Measurements from ENCODE around the gene GLTPD2. TPM values are rescaled to one million over a fixed set of nuclear protein-coding genes. Genes with fewer than 3 reads are reported as not detected.

The GLTPD2 gene
- total RNA-seq, 1 donor from 2014 or later, result not detected

DNA sequence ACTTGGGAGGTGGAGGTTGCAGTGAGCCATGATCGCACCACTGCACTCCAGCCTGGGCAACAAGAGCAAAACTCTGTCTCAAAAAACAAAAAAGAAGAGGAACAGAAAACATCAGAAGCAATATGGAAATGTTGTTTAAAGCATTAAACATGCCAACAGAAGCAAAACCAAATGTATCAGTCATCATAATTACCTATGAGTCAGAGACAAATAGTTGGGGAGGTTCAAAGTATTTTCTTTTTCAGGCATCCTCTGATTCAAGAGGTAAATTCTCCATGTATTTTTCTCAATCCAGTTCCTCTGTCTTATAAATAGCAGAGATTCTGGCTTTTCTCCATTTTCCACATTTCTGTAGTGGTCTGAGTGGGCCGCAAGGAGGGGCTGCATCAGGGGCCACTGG is 19.1 kb upstream of the GLTPD2 start:
- DNase-seq (ENCODE audit: low spot score in 2 of 2) (no peak), FAIRE-seq (no peak)

DNA sequence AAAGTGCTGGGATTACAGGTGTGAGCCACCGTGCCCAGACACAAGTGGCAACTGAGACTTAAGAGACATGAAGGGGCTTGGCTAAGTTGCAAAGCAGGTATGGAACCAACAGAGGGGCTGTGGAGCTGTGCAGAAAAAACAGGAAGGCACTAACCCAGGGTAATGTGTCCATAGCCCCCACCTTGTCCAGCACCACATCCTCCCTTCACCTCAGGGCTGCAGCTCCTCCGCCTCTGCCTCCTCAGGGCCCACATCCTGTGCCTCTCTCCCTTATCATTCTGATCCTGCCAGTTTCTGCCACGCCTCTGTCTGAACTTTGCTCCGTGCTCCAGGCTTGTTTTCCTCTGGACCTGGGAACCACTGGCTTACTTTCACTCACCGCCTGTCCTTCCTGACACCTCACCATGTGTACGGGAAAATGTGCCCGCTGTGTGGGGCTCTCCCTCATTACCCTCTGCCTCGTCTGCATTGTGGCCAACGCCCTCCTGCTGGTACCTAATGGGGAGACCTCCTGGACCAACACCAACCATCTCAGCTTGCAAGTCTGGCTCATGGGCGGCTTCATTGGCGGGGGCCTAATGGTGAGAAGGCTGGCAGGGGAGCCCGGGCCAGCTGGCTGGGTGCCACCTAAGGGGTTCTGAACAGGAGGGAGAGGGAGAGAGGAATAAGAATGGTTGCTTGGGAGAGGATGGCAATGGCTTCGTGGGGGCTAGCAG is 17.1 kb upstream of the GLTPD2 start, which contains the start of gene TM4SF5:
TM4SF5 (plus strand) TSS at position 368 of the 716 bp plus-strand sequence; CDS start at position 405, 37 bp downstream.
- FAIRE-seq (no peak), DNase-seq (ENCODE audit: low spot score in 2 of 2) (no peak)

DNA sequence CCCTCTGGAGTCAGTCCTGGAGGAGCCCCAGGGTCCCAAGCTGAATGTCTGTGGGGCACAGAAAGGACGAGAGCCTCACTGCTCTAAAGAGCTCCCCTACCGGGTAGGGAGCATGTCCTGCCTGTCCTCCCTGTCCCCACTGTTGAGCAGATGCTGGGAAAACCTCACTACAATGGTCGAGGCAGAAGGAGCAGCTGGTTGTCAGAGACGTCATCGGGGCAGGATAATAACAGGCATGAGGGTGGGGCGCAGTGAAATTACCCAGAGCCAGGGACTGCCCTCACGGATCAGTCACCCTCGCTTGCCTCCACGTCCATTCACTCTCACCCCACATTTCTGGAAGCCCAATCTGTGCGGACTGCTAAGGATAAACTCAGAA is 16.5 kb upstream of the GLTPD2 start:
- no peak for FAIRE-seq
- no peak for DNase-seq (ENCODE audit: low spot score in 2 of 2)

DNA sequence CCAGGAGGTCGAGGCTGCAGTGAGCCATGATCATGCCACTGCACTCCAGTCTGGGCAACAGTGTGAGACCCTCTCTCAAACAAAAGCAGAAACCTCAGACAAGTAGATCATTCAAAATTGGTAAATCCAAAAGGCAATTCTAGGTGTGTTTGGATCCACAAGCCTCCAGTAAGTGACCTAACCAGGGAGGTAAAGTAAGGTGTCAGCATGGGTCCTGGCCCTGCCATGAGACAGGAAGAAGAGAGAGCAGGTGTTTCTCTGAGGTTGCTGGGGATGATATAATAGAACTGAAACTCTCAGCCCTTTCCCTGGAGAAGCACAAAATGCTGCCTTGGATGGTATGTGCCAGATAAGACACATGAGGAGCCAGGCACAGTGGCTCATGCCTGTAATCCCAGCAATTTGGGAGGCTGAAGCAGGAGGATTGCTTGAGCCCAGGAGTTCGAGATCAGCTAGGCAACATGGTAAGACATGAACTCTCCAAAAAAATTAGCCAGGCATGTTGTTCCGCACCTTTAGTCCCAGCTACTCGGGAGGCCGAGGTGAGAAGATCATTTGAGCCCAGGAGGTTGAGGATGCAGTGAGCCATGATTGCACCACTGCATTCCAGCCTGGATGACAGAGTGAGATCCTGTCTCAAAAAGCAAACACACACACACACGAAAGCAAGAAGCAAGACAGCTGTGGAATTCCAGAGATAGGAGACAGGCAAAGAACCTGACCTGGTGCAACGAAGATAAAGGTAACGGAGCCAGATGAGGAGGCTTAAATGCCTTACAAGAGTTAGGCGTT is 10.6 kb upstream of the GLTPD2 start:
- DNase-seq (ENCODE audit: low spot score in 2 of 2) (no peak), FAIRE-seq (no peak)

DNA sequence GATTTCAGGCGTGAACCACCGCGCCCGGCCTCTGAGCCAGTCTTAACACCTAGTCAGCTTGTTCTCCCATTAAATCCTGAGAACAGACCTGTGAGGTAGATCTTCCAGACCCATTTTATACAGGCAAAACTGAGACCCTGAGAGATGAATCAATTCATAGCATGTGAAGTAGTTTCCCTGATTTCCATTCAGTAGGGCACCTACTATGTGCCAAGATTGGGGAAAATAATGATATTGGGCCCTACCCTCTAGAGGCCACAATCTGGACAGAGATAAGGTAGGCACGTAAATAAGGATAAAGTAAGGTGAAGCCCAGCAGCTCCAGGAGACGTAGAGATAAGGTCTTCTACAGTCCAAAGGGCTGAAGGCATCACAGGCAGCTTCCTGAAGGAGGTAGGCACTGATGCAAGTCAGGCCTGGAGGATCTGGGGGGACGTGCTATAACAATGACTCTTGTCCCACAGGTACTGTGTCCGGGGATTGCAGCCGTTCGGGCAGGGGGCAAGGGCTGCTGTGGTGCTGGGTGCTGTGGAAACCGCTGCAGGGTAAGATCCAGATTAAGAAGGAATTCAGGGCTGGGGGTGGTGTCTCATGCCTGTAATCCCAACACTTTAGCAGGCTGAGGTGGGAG is 8.3 kb upstream of the GLTPD2 start:
- DNase-seq (ENCODE audit: low spot score in 2 of 2) (no peak), FAIRE-seq (no peak)

DNA sequence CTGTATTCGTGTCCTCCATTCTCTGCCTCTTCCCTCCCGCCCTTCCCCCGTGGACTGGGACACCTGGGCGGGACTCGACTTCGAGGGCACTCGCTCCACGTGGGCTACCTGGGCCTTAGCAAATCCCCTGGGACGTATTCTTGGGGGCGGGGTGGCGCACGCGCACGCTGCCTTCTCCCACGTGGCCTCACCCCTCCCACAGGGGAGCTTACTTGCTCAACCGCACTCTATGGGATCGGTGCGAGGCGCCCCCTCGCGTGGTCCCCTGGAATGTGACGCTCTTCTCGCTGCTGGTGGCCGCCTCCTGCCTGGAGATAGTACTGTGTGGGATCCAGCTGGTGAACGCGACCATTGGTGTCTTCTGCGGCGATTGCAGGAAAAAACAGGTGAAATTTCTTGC is 6.1 kb upstream of the GLTPD2 start:
- FAIRE-seq (no peak), DNase-seq (ENCODE audit: low spot score in 2 of 2) (peak in 1 of 2 donors; percentile 30)

DNA sequence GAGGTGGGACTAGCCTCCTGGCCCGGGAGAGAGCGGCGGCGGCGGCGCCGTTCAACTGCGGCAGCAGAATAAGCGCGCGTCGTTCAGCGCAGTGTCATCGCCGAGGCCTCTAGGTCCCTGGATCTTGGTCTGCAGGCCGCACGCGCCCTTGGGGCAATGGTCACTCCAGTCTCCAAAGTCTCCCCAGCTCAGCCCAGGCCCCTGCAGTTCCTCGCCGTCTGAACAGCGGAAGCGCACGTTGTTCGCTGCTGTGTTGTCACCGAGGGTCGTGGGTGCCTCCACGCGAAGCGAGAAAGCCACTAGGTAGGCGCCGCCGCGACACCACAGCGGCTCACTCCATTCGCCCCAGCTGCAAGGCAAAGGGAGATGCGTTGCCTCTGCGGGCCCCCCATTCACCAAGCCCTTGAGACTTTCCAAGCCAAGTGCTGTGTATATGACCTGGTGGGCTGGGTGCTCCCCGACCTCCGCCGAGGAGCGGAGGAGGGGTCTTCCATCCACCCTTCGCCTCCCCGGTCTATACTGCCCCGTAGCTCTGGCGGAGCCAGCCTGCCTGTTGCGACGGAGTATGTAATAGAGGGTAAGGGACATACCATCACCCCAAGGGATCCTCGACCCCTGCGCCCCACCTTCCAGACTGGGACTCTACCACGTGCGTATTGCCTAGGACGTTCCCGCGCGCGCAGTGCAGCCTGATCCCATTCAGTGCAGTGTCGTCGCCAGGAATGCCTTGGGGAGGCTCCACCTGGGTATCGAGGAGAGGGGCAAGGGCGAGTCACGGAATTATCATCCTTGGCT is 3.3 kb upstream of the GLTPD2 start:
- no peak for DNase-seq (ENCODE audit: low spot score in 2 of 2)

DNA sequence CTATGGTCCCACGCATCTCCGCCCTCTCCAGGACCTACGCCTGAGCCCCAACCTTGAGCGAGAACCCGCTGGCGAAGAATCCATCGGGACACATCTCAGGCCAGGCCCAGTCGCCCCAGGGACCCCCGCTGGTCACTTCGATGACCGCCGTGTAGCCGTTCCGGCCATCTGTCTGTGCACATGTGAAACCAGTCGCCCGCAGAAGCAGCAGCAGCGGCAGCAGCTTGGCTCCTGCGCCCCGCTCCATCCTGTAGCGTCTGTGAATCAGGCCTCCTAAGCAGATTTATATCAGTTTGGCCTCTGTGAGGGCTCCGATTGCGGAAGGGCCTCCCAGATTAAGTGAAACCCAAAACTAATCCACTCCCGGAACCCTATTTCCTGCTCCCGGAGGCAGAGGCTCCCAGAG is 2.7 kb upstream of the GLTPD2 start, which contains the start of gene VMO1:
VMO1 (minus strand) TSS at position 259 of the 406 bp plus-strand sequence; CDS start at position 247, 12 bp downstream.
- FAIRE-seq (no peak), DNase-seq (ENCODE audit: low spot score in 2 of 2) (no peak)

More for the DNA sequence above, 3.3 kb upstream of the GLTPD2 start:
- FAIRE-seq, result no peak

DNA sequence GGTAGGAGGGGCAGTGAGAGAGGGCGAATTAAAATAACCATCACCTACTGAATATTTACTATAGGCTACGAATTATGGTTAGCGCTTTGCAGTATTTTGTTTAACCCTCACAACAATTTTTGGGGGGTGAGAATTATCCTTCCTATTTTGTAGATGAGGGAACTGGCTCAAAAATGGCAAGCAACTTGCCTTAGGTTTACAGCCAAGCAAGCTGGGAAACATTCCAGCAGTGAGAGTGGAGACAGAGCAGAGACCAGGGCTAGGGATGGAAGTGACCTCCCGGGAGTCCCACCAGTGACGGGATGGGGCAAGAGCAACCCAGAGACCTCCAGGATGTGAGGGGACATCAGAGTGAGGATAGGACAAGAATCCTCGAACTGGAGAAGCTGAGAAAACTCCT is 2.2 kb upstream of the GLTPD2 start:
- FAIRE-seq (no peak), DNase-seq (ENCODE audit: low spot score in 2 of 2) (no peak)

DNA sequence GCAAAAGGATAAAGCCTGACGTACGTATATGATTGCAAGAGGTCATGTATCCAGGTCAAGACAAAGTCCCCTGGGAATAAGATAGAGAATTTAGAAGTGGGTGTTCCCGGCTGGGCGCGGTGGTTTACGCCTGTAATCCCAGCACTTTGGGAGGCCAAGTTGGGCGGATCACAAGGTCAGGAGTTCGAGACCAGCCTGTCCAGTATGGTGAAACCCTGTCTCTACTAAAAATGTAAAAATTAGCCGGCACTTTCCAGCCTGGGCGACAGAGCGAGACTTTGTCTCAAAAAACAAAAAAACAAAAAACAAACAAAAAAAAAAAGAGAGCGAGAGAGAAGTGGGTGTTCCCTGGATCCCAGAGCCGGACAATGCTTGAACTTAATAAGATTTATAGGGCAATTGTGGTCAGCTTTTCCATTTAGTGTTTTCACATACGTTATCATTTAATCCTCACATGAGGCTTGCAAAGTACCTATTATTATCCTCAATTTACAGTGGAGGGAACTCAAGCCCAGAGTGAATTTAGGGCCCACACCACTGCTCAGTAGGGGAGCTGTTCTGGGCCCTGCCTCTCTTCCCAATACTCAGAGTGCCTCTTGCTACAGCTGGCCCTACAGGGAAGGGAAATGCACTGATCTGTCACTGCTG is 481 bp upstream of the GLTPD2 start:
- no peak for FAIRE-seq
- DNase-seq (ENCODE audit: low spot score in 2 of 2), result no peak

DNA sequence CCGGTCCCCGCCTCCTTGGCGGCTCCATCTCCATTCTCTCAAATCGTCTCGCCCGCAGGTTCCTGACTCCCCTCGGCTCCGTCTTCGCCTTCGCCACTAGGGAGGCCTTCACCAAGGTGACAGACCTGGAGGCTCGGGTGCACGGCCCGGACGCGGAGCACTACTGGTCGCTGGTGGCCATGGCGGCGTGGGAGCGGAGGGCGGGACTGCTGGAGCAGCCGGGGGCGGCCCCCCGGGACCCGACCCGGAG is 862 bp downstream of the GLTPD2 start:
- FAIRE-seq, result no peak
- no peak for DNase-seq (ENCODE audit: low spot score in 2 of 2)

DNA sequence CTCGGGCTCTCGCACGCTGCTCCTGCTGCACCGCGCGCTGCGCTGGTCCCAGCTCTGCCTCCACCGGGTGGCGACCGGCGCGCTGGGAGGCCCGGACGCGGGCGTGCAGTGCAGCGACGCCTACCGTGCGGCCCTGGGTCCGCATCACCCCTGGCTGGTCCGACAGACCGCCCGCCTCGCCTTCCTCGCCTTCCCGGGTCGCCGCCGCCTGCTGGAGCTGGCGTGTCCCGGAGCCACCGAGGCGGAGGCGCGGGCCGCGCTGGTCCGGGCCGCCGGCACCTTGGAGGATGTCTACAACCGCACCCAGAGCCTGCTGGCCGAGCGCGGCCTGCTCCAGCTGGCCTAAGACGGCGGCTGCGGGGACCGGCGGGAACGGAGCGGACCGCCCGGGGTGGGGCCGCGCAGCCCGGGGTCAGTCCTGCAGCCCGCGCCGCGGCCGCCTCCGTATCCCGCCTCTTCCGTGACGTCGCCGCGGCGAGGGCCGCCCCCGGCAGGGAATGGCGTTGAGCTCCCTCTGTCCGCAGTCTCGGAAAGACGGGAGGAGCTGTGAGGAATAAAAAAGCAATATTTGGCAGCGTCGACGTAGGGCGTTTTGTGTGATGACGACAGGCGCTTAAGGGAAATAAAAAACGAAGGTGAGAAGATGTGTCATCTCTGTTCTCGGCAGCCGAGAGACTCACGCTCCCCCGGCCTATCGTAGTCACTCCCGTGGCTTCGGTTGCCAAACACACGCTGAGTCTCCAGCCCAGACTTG is 1.4 kb downstream of the GLTPD2 start:
- FAIRE-seq, result no peak
- peak; percentile 92 for DNase-seq (ENCODE audit: low spot score in 2 of 2)

DNA sequence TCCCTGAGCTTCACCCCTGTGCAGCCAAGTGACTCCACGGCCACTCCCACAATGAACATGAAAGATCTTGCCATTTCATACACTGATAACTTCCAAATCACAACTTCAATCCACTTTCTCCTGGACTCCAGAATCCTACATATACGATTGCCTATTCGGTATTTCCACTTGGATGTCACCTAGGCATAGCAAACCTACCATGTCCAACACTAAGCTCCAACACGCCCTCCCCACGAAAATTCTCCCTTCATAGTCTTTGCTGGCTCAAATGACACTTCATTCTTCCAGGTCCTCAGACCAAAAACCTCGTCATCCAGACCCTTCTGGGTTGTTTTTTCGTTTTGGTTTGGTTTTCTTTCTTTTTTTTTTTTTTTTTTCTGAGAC is 1.9 kb downstream of the GLTPD2 start:
- no peak for DNase-seq (ENCODE audit: low spot score in 2 of 2)
- FAIRE-seq, result no peak

DNA sequence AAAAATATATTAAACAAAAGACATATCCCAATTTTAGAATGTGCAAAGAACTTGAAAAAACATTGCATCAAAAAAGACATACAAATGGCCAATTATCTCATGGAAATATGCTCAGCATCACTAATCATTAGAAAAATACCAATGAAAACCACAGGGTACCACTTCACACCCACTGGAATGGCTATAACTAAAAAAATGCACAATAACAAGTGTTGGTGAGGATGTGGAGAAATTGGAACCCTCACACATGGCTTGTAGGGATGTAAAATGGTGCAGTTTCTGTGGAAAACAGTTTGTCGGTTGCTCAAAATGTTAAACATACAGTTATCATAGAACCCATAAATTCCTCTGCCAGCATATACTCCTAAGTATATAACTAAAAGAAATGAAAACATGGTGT is 6.4 kb downstream of the GLTPD2 start:
- DNase-seq (ENCODE audit: low spot score in 2 of 2) (no peak), FAIRE-seq (no peak)

DNA sequence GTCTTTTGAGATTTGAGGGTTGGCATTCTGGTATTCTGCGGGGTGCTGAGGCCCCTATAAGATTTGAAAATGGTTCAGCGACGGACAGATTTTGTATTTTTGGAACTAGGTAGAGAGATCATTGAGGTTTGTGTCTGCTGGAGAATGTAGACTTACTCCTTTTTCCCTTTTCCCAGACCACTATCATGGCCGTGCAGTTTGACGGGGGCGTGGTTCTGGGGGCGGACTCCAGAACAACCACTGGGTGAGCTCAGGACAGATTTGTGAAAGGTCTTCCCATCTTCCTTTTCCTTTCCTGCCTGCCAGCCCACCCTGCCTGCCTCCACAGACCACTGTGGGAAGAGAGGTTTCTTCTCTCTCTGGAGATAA is 7.8 kb downstream of the GLTPD2 start:
- no peak for FAIRE-seq
- DNase-seq (ENCODE audit: low spot score in 2 of 2), result no peak

DNA sequence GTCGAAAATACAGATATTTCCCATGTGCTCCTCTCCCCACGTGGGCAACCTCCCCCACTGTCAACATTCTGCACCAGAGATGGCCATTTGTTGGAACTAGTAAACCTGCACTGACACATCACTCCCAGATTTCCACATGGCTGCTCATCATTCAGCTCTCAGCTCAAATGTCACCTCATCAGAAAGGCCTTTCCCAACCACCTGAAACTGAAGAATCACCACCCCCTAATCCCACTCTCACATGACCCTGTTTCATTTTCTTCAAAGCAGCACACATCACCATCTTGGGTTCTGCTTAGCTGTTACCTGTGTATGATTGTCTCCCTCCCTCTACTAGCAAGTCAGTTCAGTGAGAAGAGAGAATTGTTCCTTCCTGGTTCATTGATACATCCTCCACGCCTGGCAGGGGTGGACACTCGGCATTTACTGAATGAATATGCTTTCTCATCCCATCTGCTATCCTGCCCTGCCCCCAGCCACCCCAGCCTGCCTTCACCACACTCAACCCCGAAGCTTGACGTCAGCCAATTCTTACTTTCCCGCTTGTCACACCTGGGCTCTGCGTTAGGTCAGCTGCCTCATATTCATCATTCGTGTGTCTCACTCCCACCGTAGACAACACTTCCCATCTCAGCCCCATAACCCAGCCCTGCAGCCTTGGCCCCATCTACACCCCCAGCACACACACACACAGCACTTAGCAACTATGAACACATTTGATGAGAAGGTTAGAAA is 11.9 kb downstream of the GLTPD2 start:
- DNase-seq (ENCODE audit: low spot score in 2 of 2) (no peak), FAIRE-seq (no peak)

DNA sequence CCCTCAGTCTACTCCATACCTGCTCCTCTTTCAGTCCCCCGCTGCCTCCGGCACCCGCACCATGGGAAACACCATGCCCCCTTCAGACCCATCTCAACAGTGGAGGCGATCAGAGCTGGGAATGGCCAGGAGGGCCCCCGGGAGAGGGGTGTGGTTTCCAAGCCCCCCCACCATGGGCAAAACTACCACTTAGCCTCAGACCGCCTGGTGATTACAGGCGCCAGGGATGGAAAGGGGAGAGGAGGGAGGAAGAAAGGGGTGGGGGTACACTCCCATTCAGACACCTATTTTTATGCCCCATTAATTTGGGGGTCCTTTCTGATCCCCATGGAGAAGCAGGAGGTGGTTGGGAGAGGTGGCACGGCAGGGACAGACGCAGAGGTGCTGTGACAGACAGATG is 13.5 kb downstream of the GLTPD2 start, which contains the start of gene C17orf114:
C17orf114 (minus strand) TSS at position 101 of the 400 bp plus-strand sequence.
- DNase-seq (ENCODE audit: low spot score in 2 of 2) (no peak), FAIRE-seq (no peak)

DNA sequence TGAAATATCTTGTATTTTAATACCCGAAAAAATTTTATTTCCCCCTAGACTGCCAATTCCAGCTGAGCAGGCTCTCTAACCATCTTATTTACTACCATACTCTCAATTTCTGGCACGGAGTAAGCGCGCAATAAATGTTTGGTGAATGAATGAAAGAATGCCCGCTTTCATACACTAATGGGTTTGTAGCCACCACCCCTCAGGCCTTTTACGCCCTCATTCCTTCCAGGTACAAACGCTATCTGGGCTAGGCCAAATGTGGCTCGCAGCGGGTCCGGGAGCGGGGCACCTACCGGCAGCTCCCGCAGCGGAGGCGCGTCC is 17.7 kb downstream of the GLTPD2 start:
- DNase-seq (ENCODE audit: low spot score in 2 of 2) (no peak), FAIRE-seq (no peak)
